ENCODE results near the gene BEX3.
"Not testable (repeated sequence)": the region's sequence is repeated elsewhere in the genome, so short reads cannot be mapped to it uniquely, and the experiment has no call there.

BEX3 gene

GRCh38 chrX:103384672-103385071 is 8.3 kb downstream of the BEX3 start:
- no peak for DNase-seq

GRCh38 chrX:103385283-103385830 is 9.0 kb downstream of the BEX3 start:
- not testable (repeated sequence) for DNase-seq

GRCh38 chrX:103386332-103386731 is 10.0 kb downstream of the BEX3 start:
- DNase-seq = no peak

- no peak for DNase-seq
Observed at GRCh38 chrX:103393487-103393886, 17.1 kb downstream of the BEX3 start.

DNA sequence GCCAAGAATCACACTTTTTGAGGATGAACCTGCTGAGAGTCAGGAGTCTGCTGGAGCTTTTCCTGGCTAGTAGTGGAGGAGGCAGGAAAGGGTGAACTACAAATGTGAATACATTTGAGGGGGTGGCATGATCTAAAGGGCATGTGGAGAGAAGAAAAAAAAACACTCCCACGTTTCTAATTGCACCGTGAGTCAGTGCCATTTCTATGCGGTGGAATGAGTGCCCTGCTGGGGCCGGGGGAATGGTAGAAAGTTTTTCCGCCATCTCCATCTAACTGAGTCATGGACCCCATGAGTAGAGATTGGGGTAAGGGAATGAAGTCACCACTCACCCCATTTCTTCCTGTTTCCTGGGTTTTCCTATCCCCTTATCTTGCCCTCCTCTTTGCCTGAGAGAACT is 19.8 kb downstream of the BEX3 start:
- DNase-seq = no peak

DNA sequence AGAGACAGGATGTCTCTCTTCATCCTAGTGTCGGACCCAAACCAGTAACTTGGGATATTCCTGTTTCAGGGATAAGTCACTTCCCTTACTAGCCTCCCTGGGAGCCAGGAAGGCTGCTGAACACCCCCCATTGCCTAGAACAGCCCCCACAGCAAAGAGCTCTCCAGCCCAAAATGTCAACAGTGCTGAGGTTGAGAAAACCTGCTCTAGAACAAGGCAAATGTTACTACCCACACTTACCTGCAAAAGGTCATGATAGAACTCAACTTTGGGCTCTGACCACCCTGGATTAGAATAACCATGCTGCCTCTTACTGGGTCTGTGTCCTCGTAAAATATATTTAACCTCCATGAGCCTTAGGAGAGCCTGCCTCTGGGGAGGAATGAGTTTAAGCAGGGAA is 20.3 kb downstream of the BEX3 start:
- DNase-seq = no peak

DNA sequence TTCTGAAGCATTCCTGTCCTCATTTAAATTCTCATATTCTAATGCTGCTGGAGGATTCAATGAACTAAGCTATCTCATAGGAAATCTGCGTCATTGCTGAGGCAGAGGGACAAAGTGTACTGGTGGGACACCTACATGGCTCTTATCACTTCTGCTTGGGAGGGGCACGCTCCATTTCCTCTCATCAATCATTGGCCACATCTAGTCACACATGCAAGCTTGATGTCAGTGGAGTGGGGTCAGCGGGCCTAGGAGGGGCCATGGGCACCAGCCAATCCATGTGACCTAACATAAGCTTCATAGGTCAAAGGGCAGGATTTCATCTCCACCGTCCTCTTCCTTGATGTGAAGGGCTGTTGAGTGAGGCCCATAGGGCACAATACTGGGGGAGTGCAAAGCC is 21.4 kb downstream of the BEX3 start:
- DNase-seq = no peak

DNA sequence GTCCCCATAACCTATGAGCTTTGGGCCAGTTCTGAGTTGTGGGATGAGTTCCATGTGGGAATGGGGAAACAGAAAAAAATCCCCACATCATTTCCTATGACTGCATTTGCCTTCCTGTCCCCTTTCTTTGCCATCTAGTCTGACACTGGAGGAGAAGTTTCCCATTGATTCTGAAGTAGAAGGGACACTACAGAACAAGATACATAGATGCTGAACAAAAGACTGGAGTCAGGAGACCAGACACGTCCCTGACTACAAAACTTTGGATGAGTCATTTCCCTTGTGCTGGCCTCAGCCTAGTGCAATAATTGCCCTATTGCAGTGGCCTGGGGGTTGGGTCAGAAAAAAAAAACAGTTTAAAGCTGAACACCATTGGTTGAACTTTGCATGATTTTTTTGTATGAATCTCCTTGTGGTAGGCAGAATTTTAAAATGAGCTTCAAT is 22.1 kb downstream of the BEX3 start:
- no peak for DNase-seq

DNA sequence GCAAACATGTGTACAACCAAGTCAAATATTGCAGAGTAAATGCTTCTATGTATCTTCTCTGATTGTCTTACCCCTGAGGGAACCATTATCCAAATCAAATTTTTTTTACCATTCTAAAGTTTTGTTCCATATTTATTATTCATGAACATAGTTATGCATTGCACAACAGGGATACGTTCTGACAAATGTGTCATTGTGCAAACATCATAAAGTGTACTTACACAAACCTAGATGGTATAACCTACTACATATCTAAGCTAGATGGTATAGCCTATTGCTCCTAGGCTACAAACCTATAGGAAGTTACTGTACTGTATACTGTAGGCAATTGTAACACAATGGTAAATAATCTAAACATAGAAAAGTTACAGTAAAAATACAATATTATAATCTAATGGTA is 23.4 kb downstream of the BEX3 start:
- no peak for DNase-seq

- no peak for DNase-seq
Observed at GRCh38 chrX:103400931-103401330, 24.6 kb downstream of the BEX3 start.

GRCh38 chrX:103404231-103405008 is 28.1 kb downstream of the BEX3 start:
- DNase-seq = peak; percentile 84

- DNase-seq = no peak
Observed at GRCh38 chrX:103405009-103405333, 28.6 kb downstream of the BEX3 start.

- DNase-seq = no peak
Observed at GRCh38 chrX:103406256-103406655, 29.9 kb downstream of the BEX3 start.

DNA sequence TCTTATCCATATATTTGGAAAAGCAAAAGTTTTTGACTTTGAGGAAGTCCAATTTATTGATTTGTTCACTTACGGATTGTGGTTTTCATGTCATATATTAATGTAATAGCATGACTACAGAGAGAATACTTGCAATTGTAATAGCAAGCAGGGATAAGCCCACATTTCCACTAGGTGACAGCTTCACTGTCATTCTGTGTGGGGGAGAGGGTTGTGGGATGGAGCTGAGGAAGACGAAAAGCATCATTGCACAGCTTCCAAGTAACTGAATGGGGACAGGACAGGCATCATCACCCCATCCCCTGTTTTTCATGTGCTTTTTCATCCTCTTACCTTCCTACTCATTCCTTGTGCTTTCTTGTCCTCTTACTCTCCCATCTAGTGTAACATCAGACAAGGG is 31.4 kb downstream of the BEX3 start:
- DNase-seq = no peak

GRCh38 chrX:103411721-103412120 is 35.4 kb downstream of the BEX3 start:
- DNase-seq = not testable (repeated sequence)

GRCh38 chrX:103413705-103414387 is 37.5 kb downstream of the BEX3 start:
- no peak for DNase-seq

GRCh38 chrX:103414561-103414960 is 38.2 kb downstream of the BEX3 start:
- no peak for DNase-seq

- no peak for DNase-seq
Observed at GRCh38 chrX:103415068-103415467, 38.7 kb downstream of the BEX3 start.

- DNase-seq = no peak
Observed at GRCh38 chrX:103415528-103415927, 39.2 kb downstream of the BEX3 start.

GRCh38 chrX:103417370-103417769 is 41.0 kb downstream of the BEX3 start:
- DNase-seq = no peak

- DNase-seq = no peak
Observed at GRCh38 chrX:103417933-103418332, 41.6 kb downstream of the BEX3 start.

GRCh38 chrX:103418811-103419340 is 42.5 kb downstream of the BEX3 start:
- DNase-seq = no peak

- no peak for DNase-seq
Observed at GRCh38 chrX:103423955-103424638, 47.8 kb downstream of the BEX3 start.
